Epithelial cell of proximal tubule (primary cell): ENCODE results near the gene C10orf71. TPM values are rescaled to one million over a fixed set of nuclear protein-coding genes. Genes with fewer than 3 reads are reported as not detected.

ENCODE experiments used
- DNase-seq: peaks from one replicate; pipeline ENCODE4 v3.0.0-alpha.2; 2011; ENCODE audit warnings: low read depth
- H3K4me3 ChIP-seq: 2 replicates; pipeline ENCODE4 v1.5.1; 2011; ENCODE audit warnings: low read depth, mild to moderate bottlenecking, low read length
- total RNA-seq: library from RNA; depleted of rRNA; stranded (reverse); fragments of >200 nt; gene quantifications from 2 replicates; pipeline ENCODE4 v1.2.3, GENCODE V29; 2015
- TF ChIP-seq, protein P1 (sequence below): conservative IDR thresholded peaks from 2 replicates; pipeline ENCODE4 v1.5.1; 2012; ENCODE audit warnings: low read depth, mild to moderate bottlenecking, low read length

C10orf71 gene
- total RNA-seq, 1 donor from 2014 or later, result not detected

DNA sequence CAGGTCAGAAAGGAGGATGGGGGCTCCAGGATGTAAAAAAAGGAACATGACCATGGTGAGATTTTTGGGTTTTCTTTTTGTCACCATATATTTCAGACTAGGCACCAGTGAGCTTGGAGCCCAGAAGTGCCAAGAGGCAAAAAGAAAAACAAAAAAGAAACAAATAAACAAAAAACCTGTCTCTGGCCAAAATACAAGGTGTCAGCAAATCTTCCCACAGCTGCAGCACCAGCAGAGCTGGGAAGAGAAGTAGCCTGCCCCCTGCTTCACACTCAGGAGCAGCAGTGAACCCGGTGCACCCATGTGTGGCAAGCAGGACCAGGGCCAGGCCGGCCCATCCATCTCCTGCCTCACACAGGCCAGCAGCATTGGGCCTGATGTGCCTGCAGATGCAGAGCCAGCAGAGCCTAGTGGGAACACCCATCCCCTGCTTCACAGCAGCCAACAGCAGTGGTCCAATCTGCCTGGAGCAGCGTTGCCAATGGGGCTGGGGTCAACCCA lies 34.7 kb upstream of the C10orf71 start:
- TF ChIP-seq, protein P1, sequence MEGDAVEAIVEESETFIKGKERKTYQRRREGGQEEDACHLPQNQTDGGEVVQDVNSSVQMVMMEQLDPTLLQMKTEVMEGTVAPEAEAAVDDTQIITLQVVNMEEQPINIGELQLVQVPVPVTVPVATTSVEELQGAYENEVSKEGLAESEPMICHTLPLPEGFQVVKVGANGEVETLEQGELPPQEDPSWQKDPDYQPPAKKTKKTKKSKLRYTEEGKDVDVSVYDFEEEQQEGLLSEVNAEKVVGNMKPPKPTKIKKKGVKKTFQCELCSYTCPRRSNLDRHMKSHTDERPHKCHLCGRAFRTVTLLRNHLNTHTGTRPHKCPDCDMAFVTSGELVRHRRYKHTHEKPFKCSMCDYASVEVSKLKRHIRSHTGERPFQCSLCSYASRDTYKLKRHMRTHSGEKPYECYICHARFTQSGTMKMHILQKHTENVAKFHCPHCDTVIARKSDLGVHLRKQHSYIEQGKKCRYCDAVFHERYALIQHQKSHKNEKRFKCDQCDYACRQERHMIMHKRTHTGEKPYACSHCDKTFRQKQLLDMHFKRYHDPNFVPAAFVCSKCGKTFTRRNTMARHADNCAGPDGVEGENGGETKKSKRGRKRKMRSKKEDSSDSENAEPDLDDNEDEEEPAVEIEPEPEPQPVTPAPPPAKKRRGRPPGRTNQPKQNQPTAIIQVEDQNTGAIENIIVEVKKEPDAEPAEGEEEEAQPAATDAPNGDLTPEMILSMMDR, result no peak
- no peak overlapping the region for H3K4me3 ChIP-seq

DNA sequence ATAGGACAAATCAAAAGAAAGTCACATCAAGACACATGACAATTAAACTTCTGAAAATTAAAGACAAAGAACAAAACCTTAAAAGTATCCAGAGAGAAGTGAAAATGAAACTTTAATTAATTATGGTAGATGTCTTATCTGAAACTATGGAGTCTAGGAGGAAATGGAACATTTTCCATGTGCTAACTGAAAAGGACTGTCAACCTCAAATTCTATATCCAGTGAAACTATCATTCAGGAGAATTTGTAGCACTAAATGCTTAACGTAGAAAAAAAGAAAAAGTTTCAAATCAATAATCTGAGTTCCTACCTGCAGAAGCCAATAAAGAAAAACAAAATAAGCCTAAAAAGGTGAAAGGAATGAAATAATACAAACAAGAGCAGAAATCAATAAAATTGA lies 33.1 kb upstream of the C10orf71 start:
- TF ChIP-seq, protein P1, result no peak
- no peak for DNase-seq
- H3K4me3 ChIP-seq, result no peak overlapping the region

More for the DNA sequence above, 34.7 kb upstream of the C10orf71 start:
- DNase-seq, result no peak

DNA sequence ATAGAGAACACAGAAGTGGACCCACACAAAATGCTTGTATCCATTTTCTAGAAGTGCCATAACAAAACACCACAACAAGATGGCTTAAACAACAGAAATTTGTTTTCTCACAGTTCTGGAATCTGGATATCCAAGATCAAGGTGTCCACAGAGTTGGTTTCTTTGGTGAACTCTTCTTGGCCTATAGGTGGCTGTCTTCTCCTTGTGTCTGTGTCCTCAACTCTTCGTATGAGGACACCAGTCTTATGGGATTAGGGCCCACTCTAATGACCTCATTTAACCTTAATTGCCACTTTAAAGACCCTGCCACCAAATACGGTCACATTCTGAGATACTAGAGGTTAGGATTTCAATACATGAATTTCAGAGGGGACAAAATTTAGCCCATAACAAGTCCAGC lies 30.8 kb upstream of the C10orf71 start:
- TF ChIP-seq, protein P1, result no peak
- DNase-seq, result no peak
- no peak overlapping the region for H3K4me3 ChIP-seq

DNA sequence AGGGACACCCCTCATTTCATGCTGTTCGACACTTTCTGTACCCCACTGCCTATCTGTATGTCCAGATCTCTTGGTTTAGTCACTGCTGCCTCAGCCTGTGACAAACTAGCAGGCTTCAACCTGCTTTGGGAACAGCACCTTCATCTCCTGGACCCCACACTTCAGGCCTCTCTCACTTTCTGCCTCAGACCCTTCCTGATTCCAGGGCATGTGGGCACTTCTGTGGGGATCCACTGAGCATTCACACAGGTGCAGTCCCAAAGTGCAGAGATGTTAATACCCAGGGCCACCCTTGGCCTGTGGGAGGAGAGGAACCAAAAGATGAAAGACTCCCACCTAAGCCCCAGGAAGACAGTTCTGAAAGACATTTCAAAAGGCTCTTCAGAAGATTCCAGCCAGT lies 29.4 kb upstream of the C10orf71 start:
- H3K4me3 ChIP-seq, result no peak overlapping the region
- DNase-seq, result no peak
- TF ChIP-seq, protein P1, result no peak

DNA sequence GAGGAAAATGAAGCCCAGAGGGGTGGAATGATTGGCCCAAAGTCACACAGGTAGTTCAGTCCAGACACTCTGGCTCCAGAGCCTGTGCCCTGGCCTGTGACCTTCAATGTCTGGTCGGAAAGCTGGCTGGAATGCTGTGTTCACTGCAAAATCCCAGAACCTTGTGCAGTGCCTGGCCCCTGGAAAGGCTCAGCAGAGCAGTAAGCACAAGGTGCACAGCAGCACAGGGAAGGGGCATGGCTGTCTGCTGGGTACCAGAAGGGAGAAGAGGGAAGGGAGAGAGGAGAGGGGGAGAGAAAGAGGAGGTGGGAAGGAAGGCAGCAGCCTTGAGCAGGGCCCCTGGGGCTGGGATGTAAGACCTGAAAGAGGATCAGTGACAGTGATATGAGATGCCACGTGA lies 28.4 kb upstream of the C10orf71 start:
- TF ChIP-seq, protein P1, result no peak
- H3K4me3 ChIP-seq, result no peak overlapping the region
- DNase-seq, result no peak

DNA sequence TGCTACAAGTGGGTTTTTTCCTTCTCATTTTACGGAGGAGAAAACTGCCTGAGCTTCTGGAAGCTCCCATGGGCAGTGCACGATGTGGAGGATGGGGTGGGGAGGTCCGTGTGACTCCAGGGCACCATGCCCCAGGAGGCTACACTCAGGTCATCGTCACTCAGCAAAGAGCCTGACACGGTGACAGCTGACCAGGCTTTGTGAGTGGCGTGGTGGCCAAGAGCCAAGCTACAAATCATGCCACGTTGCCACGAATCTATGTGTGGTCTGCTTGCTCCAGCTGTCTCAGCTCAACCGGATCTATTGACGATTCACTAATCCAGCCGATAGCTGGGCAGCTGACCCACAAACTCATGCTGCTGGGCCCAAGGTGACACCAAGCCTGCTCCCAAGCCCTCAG lies 27.6 kb upstream of the C10orf71 start:
- no peak overlapping the region for H3K4me3 ChIP-seq
- TF ChIP-seq, protein P1, result no peak
- no peak for DNase-seq
